HFF-Myc (cell line): ENCODE results near the gene GMDS.

Experiments used
- DNase-seq: peaks from one replicate; pipeline ENCODE4 v3.0.0-alpha.2; 2011; ENCODE audit warnings: low read depth; ENCODE audit errors: extremely low read depth
- H3K4me3 ChIP-seq: replicated peaks from 2 replicates; pipeline ENCODE4 v1.5.1; 2011; ENCODE audit warnings: low read depth, mild to moderate bottlenecking, control low read depth, low read length
- TF ChIP-seq, protein P1 (sequence below): IDR thresholded peaks from 2 replicates; pipeline ENCODE4 v1.5.1; 2012; ENCODE audit warnings: mild to moderate bottlenecking, low read depth, low read length, control low read depth; ENCODE audit errors: missing control alignments

Gene GMDS

GRCh38 chr6:1966713-1967112 is 278.7 kb downstream of the GMDS start:
- H3K4me3 ChIP-seq = no peak overlapping the region
- TF ChIP-seq, protein P1, sequence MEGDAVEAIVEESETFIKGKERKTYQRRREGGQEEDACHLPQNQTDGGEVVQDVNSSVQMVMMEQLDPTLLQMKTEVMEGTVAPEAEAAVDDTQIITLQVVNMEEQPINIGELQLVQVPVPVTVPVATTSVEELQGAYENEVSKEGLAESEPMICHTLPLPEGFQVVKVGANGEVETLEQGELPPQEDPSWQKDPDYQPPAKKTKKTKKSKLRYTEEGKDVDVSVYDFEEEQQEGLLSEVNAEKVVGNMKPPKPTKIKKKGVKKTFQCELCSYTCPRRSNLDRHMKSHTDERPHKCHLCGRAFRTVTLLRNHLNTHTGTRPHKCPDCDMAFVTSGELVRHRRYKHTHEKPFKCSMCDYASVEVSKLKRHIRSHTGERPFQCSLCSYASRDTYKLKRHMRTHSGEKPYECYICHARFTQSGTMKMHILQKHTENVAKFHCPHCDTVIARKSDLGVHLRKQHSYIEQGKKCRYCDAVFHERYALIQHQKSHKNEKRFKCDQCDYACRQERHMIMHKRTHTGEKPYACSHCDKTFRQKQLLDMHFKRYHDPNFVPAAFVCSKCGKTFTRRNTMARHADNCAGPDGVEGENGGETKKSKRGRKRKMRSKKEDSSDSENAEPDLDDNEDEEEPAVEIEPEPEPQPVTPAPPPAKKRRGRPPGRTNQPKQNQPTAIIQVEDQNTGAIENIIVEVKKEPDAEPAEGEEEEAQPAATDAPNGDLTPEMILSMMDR = no peak
- no peak for DNase-seq

DNA sequence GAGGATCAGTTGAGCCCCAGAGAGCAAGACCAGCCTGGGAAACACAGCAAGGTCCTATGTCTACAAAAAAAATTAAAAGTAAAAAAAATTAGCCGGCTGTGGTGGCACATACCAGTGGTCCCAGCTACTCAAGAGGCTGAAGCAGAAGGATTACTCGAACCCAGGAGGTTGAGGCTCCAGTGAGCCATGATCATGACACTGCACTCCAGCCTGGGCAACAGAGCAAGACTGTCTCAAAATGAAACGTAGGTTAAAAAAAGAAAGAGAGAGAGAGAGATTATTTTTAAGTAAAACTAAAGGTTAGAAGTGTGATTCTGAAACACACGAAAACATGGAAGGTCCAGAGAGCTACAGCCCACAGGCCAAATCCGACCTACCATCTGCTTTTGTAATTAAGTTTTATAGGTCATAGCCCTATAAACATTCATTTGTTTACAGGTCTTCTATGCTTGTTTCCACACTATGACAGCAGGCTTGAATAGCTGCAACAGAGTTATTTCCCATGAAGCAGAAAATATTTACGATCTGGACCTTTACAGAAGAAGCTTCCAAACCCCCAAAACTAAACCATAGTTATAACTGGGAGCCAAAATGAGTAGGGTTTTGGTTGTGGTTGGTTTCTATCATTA is 279.7 kb downstream of the GMDS start:
- DNase-seq = no peak
- H3K4me3 ChIP-seq = no peak overlapping the region
- TF ChIP-seq, protein P1 = no peak

- DNase-seq = no peak
- H3K4me3 ChIP-seq = no peak overlapping the region
- TF ChIP-seq, protein P1 = no peak
Measured at GRCh38 chr6:1963596-1963995, 281.8 kb downstream of the GMDS start.

DNA sequence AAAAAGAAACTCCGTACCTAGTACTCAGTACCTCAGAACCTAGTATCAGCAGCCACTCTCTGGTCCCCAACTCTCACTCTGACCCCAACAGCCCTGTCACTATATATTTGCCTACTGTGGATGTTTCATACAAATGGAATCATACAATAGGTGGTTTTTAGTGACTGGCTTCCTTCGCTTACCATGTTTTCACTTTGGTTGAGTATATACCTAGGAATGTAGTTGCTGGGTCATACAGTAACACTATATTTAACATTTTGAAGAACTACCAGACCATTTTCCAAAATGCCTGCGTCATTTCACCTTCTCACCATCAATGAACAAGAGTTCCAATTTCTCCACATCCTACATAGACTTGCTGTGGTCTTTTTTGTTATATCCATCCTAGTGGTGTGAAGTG is 283.2 kb downstream of the GMDS start:
- H3K4me3 ChIP-seq = no peak overlapping the region
- TF ChIP-seq, protein P1 = no peak
- DNase-seq = no peak

- TF ChIP-seq, protein P1 = no peak
- DNase-seq = no peak
- no peak overlapping the region for H3K4me3 ChIP-seq
Measured at GRCh38 chr6:1960486-1961142, 284.8 kb downstream of the GMDS start.

- TF ChIP-seq, protein P1 = no peak
- H3K4me3 ChIP-seq = no peak overlapping the region
- DNase-seq = no peak
Measured at GRCh38 chr6:1958257-1958656, 287.1 kb downstream of the GMDS start.
